Stimulated activated CD4-positive, alpha-beta T cell treated with anti-CD3 and anti-CD28 coated beads, Interleukin-1b, Interleukin-23, amount 100 ng/mL, for 48 hours (primary cell): ENCODE data around the gene PLAC9.

Experiments
- DNase-seq: peaks from one replicate; pipeline ENCODE4 v3.0.0-alpha.2; 2020

Gene PLAC9

DNA sequence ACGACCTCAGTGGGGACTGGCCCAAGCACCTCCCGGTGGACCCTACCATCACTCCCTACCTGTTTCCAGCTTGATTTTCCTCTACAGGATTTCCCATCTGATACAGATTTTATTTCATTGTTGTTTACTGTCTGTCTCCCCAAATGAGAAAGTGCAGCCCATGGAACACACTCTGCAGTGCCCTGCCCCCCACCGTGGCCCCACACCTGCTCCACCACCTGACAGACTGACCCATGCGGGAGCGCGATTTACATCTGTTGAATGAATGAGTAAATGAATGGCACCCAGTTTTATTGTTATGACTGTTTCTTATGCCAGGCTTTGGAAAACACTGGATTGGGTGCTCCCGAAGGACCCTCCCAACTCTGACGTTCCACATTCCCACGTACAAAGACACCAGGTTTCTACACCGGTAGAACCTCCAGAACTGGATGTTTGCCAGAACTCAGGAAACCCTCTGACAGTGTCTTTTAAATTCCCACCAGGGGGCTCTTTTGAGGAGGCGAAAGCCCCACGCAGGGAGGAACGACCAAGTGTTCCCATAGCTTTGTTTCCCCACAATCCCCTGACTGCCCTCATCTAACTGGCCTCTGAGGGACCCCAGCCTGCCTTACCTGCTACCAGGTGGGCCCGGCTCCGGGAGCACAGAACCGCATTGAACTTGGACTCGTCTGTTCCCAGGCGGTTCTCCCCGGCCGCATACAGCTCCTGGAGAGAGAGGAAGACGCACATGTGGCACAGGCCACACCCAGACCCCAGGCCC is 29.0 kb downstream of the PLAC9 start:
- no peak for DNase-seq

DNA sequence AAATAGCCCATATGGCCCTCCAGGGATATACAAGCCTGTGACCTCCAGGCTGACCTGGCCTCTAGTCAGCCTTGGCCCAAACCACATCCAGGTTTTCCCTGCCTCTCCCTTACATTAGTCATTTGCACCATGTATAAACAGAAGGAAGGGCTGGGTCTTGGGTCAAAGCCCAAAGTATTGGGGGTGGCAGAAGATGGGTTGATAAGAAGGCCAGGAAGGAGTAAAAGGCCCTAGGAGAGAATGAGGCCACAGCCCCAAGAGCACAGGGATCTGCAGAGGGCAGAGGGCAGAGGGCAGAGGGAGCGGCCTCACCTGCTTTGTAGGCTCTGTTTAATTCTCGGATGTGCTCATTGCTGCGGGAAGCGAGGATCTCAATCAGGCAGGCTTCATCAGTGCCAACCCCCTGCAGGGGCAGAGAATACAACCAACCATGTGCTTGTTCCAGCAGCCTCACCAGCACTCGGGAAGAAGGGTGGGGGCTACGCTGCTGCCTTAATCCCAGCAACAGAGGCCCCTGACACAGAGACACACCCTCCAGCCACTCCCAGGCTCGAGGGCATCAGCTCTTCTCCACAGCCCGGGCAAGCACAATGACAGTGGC is 31.3 kb downstream of the PLAC9 start:
- no peak for DNase-seq

DNA sequence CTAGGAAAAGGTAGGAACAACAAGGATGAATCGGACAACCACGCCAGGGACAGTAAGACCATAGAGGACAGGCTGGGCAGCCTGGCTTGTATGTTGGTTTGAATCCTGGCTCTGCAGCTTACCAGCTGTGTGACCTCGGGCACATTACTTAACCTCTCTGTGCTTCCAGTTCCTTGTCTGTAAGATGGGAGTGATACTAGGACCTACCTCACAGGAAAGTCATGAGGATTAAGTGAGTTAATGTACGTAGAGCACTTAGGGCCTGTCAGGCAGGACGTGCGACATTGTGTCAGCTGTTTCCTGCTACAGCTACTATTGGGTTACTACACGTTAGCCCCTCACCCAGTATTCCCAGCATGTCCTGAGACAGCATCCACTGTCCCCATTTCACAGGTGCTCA is 32.1 kb downstream of the PLAC9 start:
- DNase-seq = no peak

DNA sequence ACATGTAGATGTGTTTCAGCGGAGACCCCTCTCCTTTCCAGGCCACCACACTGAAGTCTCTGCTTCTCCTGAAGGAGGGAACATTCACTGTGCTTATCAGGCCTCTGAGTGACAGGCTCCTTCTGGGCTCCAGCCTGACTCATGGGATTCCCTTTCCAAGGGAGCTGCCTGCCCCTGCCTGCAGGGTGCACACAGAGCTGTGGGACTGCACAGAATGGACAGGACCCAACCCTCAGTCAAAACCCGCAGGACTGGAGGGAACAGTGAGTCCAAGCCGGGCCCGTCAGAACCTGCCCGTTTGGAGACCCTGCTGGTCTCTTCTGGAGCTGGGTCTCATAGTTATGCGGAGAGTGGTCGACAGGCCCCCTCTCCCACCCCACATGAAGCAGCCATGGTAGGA is 32.6 kb downstream of the PLAC9 start:
- DNase-seq = no peak

DNA sequence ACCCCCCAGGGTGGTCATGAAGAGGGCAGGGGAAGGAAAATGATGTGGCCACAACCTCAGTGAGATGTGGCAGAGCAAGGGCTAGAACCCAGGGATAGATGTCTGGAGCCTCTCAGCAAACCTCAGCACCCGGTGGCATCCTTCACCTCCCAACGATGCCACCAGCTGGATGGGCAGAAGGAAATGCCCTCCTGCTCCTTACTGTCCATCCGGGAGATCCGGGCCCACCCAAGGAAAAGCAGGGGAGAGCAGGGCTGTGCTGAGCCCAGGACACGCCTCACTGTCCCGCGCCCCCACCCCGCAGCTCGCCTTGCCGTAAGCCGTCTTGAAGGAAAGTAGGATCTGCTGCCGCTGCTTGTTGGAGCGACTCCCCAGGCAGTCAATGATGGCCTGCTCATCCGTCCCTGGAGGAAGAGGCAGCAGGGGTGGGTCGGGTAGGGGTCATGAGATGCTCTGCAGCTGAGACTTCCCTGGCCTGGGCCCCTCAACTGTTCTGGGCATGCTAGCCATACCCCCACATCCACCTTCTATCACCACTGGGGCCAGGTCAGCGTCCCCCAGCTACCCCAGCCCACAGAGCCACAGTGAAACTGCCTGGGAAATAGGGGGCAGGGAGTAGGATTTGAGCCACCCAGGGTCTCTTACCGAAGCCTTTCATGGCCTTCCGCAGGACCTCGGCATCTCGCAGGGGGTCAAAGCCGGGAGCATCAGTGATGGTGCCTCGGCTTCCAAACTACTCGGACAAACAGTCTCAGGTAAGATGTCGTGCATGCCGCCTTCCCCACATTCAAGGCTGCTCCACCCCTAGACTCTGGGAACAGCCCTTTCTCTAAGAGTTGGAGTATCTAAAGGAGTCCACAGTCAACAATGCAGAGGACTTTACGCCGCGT is 34.3 kb downstream of the PLAC9 start:
- DNase-seq = no peak

DNA sequence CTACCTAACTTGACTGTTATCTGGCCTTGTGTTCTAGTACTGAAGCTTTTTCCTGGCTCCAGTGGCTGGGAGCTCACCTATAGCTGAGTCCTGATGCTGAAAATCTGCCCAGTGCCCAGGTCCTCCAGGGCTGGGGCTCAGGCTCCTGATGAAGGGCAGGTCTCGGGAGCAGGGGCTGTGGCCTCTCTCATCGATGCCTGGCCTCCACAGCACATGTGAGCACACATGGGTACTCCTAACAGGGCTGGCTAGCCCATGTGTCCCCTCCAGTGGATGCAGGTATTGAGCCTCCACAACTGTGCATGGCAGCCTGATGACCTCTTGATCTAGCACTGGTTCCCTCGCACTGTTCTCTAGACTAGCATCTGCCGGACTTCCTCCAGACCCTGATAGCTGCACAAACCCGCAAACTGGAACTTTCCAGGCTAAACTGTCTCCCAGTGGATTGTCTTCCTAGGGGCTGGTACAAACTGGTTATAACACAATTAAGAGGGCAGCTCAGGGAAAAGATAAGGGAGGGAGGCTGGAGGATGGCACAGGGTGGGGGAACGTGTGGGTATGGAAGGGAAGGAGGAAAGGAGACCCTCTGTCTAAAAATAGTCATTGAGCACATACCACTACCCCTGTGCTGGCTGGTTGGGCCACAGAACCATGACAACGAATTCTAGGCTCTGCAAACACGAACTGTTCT is 35.1 kb downstream of the PLAC9 start:
- no peak for DNase-seq

DNA sequence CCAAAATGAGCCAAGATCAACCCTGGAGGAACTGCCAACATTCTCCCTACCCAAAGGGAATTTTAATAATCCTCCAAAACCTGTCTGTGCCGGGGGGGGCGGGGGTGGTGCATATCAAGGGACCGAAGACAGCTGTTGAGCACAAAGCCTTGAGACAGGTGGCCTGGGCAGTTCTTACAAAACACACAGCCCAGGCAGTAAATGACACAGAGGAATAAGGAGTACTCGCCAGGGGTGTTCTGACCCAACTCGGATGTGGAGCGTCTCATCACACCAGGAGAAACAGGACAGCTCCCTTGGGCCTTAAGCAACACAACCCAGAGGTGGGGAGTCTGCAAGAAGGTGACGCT is 35.6 kb downstream of the PLAC9 start:
- no peak for DNase-seq

DNA sequence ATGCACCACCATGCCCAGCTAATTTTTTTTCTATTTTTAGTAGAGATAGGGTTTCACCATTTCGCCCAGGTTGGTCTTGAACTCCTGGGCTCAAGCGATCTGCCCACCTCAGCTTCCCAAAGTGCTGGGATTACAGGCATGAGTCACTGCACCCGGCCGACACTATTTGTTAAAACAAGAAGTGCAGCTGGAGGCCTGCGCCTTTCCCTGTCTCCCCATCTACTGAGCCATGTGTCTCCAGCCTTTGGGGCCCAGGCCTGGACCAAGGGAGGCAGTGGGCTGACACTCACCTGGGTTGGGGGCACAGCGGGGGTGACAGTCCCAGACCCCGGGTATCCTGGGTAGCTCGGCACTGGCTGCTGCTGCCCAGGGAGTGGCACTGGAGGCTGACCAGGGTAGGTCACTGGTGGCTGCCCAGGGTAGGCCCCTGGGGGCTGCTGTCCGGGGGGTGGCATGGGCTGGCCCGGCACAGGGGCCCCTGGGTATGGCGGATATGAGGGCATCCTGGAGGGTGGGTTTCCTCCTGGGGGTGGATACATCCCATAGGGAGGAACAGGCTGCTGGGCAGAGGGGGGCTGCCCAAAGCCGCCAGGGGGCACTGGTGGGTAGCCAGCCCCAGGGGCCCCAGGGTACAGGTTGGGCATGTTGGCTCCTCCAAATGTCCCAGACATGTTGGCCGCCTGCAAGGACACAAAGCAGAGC is 36.3 kb downstream of the PLAC9 start:
- no peak for DNase-seq

DNA sequence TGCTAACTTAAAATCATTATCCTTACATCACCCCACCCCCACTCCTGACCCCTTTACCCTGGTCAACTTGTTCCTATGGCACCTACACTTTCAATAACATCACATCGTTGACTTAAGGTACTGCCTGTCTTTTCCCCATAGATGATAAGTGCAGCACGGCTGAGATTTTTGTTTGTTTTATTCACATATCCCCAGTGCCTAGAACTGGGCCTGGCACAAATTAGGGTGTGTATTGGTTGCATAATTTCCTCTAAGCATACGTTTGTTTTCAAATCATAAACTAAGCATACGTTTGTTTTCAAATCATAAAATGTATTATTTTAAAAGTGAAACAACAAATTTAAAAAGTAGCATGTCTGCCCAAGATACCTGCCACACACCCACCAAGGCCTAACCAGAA is 37.5 kb downstream of the PLAC9 start:
- no peak for DNase-seq

DNA sequence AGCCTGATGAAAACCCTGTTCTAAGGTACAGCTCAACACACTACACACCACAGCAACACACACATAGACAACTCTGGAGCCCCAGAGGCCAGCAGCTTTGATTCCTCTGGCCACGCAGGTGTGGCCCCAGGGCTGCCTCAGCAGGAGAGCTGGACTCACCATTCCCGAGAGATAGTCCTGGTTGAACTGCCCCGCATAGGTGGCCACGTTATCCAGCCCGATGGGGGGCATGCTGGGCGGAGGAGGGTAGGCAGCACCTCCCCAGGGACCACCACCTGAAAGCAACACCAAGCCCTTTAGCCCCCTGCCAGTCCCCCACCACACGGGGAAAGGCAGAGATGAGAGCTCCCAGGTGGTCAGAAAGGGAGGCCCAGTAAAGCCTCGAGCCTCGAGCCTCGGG is 38.1 kb downstream of the PLAC9 start:
- no peak for DNase-seq

DNA sequence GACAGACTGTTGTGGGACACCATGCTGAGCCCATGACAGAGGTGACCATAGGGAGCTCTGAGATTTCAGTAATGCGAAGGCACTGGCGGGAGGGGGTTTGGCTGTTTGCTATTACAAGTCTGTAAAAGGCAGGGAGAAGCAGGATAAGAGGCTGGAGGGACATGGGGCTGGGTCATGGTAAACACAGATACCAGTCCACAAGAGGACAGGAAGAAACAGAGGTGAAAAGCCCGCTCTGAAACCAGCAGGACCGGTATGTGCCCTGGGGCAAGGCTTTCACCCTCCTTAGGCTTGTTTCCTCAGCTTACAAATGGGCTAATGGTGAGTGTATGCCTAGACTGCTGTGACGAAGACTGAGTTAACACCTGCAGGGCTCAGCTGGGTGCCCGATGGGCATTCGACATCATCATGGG is 38.7 kb downstream of the PLAC9 start:
- DNase-seq = no peak

DNA sequence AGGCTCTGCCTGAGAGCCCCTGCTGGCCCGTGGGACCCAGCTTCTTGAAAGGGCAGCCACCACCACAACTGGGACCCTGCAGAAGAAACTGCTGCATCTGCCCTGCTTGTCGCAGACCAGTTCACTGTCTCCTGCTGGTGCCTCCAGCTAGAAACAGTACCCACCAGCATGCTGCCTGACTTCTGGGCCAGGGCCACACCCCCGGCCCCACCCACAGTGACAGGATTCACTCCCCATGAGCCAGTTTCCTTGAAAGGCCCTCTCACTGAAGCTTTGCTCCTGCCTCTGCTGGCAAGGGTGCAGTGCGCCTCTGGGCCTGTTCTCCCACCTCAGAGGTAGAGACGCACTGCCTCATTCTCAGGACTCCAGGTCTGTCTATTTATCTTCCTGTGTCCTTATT is 40.4 kb downstream of the PLAC9 start:
- DNase-seq = no peak

DNA sequence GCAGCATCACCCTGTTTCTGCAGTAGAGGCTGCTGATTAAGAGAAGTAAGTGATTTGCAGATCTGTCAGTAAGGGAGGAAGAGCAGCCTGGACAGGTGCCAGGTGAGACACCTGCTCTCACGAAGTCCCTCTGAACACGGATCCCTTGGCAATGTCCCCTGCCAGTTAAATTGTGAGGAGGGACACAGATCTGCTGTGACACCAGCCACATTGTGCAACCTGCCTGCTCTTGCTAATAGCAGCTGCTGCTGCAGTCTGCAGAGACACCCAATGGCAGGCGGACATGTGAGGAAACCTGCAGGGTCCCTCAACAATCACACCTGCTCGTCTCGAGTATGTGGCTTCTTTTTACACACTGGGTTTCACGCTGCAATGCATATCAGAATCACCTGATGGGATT is 40.9 kb downstream of the PLAC9 start:
- no peak for DNase-seq

DNA sequence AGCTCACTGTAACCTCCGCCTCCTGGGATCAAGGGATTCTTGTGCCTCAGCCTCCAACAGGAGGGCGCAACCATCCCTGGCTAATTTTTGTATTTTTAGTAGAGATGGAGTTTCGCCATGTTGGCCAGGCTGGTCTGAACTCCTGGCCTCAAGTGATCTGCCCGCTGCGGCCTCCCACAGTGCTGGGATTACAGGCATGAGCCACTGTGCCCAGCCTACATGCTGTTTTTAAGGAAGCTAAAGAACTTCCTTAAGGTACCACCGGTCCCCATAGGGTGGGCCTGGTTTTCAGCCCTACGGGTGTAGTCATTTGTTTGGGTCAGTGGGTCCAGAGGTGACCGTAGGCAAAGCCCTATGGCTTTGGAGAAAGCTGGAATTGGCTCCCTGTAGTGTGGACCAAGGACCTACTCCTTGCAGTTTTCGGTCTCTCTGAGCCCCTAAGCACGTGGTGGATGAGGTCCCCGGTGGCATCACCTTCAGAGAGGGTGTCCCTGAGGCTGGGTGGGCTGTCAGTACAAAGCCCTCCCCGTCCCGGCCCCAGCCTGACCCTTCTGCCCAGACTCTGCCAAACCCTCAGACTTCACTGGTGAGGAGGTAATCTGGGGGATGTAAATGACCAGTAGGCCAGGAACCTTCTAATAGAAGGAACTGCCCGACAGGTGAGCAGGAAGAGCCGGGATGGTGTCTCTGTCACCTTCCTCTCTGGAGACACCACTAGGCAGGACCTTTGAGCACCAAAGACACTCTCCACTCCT is 42.3 kb downstream of the PLAC9 start:
- no peak for DNase-seq

DNA sequence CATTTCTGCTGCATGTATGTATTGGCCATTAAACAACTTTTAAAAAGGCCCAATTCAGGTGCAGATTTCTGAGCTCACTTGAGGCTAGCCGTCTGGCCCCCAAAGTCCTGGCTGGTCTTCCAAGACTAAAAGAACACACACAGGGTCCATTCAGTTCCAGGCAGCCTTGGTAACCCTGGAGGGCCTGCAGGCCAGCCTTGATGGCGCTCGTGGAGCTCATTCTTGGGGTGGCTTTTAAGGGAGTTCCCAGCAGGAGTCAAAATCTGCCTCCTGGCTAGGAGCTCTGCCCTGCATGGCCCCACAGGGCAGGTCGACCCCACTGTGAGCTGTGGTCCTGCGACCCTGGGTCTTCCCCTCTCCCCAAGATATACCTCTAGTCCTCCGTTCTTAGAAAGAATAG is 44.0 kb downstream of the PLAC9 start:
- no peak for DNase-seq

DNA sequence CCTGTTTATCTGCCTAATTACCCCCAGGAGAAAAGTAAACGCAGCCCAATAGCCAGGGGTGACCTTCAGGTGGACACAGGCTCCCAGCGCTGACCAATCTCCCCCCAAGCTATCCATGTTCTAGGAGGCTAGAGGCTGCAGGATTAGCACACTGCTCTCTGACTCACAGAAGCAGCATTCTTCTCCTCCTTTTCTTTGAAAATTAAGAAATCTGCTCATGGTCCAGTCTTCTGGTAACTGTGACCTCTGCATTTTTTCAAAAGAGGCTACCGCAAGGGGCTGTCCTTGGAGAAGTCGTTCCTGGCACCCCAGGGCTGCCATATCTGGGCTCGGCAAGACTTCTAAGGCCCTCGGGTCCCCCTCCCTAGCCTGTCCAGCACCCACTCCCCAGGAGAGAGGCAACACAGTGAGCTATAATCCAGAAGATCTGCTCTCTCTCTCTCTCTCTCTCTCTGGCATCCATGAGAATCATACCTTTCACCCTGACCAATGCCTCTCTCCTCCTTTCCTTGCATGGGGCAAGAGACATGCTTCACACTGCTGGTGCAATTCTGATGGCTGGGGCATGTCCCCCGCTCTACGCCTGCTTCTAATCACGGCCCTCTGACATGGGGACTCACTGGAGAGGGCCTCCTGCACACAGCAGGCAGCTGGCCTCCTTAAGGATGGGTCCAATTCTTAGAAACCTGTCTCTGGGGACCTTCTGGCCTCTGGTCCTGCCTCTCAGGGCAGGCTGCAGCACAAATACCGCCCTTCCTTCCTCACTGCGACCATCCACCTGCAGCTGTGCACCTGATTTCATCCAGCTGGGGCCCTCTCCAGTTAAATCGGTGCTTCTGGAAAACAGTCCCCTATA is 45.5 kb downstream of the PLAC9 start:
- no peak for DNase-seq

DNA sequence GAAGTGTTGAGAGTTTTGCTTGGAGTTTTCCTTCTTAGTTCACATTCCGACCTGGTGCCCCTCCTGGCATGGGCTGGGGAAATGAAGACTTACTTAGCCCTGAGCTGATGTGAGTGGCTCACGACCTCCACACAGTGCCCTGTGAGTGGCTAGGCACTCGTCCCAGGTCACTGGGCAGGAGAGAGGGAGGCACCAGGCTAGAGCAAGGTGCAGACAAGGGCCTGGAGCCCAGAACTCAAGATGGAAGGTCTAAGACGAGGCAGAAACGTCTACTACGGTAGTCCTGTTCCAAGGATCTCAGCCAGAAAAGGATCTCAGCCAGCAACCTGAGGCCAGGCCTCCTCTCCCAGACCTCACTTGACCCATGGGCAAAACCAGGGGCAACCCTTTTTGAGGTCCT is 50.5 kb downstream of the PLAC9 start:
- DNase-seq = no peak

DNA sequence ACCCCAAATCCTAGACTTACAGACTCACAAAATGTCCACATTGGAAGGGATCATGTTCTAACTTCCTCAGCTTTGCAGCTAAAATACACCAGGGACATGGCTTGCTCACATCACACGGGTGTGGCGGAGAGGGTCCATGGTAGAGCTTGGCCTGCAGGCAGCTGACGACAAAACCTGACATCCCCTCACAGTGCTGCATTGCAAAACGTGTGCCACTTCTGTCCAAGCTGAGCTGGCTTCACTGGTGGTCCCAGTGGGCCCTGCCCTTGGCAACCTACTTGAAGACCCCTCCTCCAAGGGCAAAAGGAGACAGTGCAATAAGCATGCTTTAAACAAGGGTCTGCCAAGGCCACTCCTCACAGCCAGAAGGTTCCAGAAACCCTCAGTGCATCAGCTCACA is 50.9 kb downstream of the PLAC9 start:
- DNase-seq = no peak

DNA sequence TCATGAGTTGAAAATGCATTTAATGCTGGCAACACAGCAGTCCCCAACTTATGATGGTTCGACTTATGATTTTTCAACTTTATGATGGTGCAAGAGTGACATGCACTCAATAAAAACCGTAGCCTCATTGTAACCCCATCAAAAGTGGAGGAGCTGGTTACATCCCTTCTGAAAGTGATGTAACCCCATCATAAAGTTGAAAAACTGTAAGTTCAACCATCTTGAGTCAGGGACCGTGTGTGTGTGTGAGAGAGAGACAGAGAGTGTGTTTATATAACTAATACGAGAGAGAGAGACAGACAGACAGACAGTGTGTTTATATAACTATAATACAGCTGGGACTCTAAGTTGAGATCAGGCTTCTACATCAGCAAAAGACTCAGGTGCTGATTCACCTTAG is 51.8 kb downstream of the PLAC9 start:
- DNase-seq = no peak

DNA sequence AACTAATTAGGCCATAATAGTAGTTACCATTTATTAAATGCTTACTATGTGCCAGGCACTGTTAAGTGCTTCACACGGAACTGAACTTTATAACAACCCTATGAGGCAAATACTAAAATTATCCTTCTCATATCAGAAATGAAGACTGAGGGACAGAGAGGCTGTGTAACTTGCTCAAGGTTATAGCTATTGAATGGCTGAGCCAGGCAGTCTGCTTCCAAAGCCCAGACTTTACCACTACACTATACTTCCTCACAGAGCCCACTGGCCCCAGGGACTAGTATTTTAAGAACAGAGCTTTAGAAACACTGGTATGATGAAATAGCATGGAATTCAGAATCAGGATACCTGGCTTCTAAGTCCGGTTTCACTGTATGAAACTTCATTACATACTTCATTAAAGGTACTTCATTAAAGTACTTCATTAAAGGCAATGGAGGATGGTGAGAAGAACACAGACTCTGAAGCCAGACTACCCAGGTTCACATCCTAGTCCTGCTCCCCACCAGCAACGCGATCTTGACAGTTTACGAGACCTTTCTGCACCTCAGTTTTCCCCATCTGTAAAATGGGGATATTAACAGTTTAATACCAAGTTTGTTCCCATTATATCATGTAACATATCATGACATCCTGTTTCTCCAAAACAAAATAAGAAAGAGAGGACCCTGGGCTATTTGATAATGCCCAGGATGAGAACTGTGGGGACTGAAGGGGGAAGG is 53.2 kb downstream of the PLAC9 start:
- DNase-seq = no peak
